PC-3 (cell line): ENCODE results near the gene SIGLECL1. TPM values are rescaled to one million over a fixed set of nuclear protein-coding genes. Genes with fewer than 3 reads are reported as not detected.

Experiments
- ATAC-seq: fragments of 200-7000 bp; cut with Tn5 transposase; 2 replicates; pipeline ENCODE4 v1.9.1; 2020; ENCODE audit warnings: mild to moderate bottlenecking, moderate library complexity
- Bru-seq: library from RNA; stranded (reverse); fragments of 400-500 nt; gene quantifications from one replicate; lab custom pipeline; 2021; lab: Mats Ljungman, UMichigan
- BruChase-seq, 2 experiments: library from RNA; stranded (reverse); fragments of 400-500 nt; gene quantifications; one replicate each; lab custom pipeline; 2021; lab: Mats Ljungman, UMichigan
- BruUV-seq: library from RNA; stranded (reverse); fragments of 400-500 nt; replicated peaks from 2 replicates; lab custom pipeline; 2021; lab: Mats Ljungman, UMichigan
- CTCF ChIA-PET: fragments of 300-600 bp; sonication (Branson Sonifier 250); formaldehyde crosslinking; loops from one replicate; lab custom pipeline; 2022; ENCODE audit warnings: antibody characterized with exemption; lab: Charles Lee
- POLR2A ChIA-PET: fragments of 300-600 bp; sonication (Branson Sonifier 250); formaldehyde crosslinking; loops from one replicate; lab custom pipeline; 2022; ENCODE audit warnings: antibody characterized with exemption; ENCODE audit not compliant: unreplicated experiment; lab: Charles Lee
- DNase-seq: peaks from one replicate; pipeline ENCODE4 v3.0.0-alpha.2; 2015
- H2AFZ ChIP-seq: fragments of 300-600 bp; sonication (generic); 2 replicates; pipeline ENCODE4 v1.6.0; 2016; ENCODE audit warnings: antibody characterized with exemption, low read length
- H3F3A ChIP-seq: fragments of 300-600 bp; sonication (generic); one replicate; pipeline ENCODE4 v1.6.0; 2017; ENCODE audit warnings: antibody characterized with exemption, low read length, control low read depth, mild to moderate bottlenecking; ENCODE audit not compliant: unreplicated experiment
- H3K27ac ChIP-seq: fragments of 300-600 bp; sonication (generic); 2 replicates; pipeline ENCODE4 v1.5.1; 2016; ENCODE audit warnings: mild to moderate bottlenecking, low read length
- H3K27me3 ChIP-seq: fragments of 300-600 bp; sonication (generic); 2 replicates; pipeline ENCODE4 v1.6.1; 2016; ENCODE audit warnings: low read length, mixed read lengths
- H3K36me3 ChIP-seq: fragments of 300-600 bp; sonication (generic); 2 replicates; pipeline ENCODE4 v1.6.1; 2016; ENCODE audit warnings: low read depth, mixed run types, low read length, mixed read lengths
- H3K4me1 ChIP-seq: fragments of 300-600 bp; sonication (generic); 2 replicates; pipeline ENCODE4 v1.5.1; 2016; ENCODE audit warnings: low read length; ENCODE audit not compliant: insufficient read depth
- H3K4me2 ChIP-seq: fragments of 300-600 bp; sonication (generic); 2 replicates; pipeline ENCODE4 v1.6.0; 2016; ENCODE audit warnings: low read length
- H3K4me3 ChIP-seq: fragments of 300-600 bp; sonication (generic); 2 replicates; pipeline ENCODE4 v1.5.1; 2016; ENCODE audit warnings: mild to moderate bottlenecking, low read length, mixed read lengths
- H3K79me2 ChIP-seq: fragments of 300-600 bp; sonication (generic); 2 replicates; pipeline ENCODE4 v1.6.1; 2017; ENCODE audit warnings: low read length, mixed read lengths
- H3K9ac ChIP-seq: fragments of 300-600 bp; sonication (generic); 2 replicates; pipeline ENCODE4 v1.6.0; 2016; ENCODE audit warnings: mild to moderate bottlenecking, low read length
- H3K9me2 ChIP-seq: fragments of 300-600 bp; sonication (generic); replicated peaks from 2 replicates; pipeline ENCODE4 v1.6.1; 2016; ENCODE audit warnings: mixed run types, low read length, mixed read lengths
- H3K9me3 ChIP-seq: fragments of 300-600 bp; sonication (generic); 2 replicates; pipeline ENCODE4 v1.6.1; 2016; ENCODE audit warnings: low read length, mixed read lengths
- H4K20me1 ChIP-seq: fragments of 300-600 bp; sonication (generic); 2 replicates; pipeline ENCODE4 v1.6.1; 2016; ENCODE audit warnings: low read length, mixed read lengths
- EZH2 ChIP-seq: fragments of 300-600 bp; sonication (generic); IDR thresholded peaks from one replicate; pipeline ENCODE4 v1.6.1; 2017; ENCODE audit warnings: antibody characterized with exemption, mild to moderate bottlenecking, low read length; ENCODE audit not compliant: unreplicated experiment
- EZH2phosphoT487 ChIP-seq: fragments of 300-600 bp; sonication (generic); IDR thresholded peaks from 2 replicates; pipeline ENCODE4 v1.6.1; 2018; ENCODE audit warnings: mild to moderate bottlenecking, antibody characterized with exemption, low read length, borderline replicate concordance
- intact Hi-C: fragments of 100-400 bp; cut with micrococcal nuclease; formaldehyde crosslinking; loops from 2 replicates; pipeline ENCODE4 v1.9.0; 2023
- long read RNA-seq: library from polyadenylated mRNA; unstranded; transcript quantifications from one replicate; pipeline ENCODE4 v2.0.0, GENCODE V29; 2021; ENCODE audit not compliant: unreplicated experiment
- total RNA-seq: library from RNA; depleted of rRNA; stranded (reverse); fragments of >200 nt; gene quantifications from 2 replicates; pipeline ENCODE4 v1.2.3, GENCODE V29; 2014; rRNA removed
- TF ChIP-seq, protein P1 (sequence below): fragments of 300-600 bp; sonication (generic); conservative IDR thresholded peaks from 2 replicates; pipeline ENCODE4 v1.5.1; 2017; ENCODE audit warnings: antibody characterized with exemption, low read depth, mild to moderate bottlenecking, low read length

Gene SIGLECL1
- total RNA-seq (not detected in 2 replicates), Bru-seq, nascent RNA (not detected), BruChase-seq, experiment 1, labeled RNA remaining after a 6-hour chase (not detected), BruChase-seq, experiment 2, labeled RNA remaining after a 2-hour chase (not detected)
- long read RNA-seq = 0 reads

- no peak for TF ChIP-seq EZH2
- no peak for TF ChIP-seq EZH2phosphoT487
- TF ChIP-seq, protein P1, sequence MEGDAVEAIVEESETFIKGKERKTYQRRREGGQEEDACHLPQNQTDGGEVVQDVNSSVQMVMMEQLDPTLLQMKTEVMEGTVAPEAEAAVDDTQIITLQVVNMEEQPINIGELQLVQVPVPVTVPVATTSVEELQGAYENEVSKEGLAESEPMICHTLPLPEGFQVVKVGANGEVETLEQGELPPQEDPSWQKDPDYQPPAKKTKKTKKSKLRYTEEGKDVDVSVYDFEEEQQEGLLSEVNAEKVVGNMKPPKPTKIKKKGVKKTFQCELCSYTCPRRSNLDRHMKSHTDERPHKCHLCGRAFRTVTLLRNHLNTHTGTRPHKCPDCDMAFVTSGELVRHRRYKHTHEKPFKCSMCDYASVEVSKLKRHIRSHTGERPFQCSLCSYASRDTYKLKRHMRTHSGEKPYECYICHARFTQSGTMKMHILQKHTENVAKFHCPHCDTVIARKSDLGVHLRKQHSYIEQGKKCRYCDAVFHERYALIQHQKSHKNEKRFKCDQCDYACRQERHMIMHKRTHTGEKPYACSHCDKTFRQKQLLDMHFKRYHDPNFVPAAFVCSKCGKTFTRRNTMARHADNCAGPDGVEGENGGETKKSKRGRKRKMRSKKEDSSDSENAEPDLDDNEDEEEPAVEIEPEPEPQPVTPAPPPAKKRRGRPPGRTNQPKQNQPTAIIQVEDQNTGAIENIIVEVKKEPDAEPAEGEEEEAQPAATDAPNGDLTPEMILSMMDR = no peak
- no TSS peak for BruUV-seq
- peaks cover 48% of the 10 kb centered on the region for H3K27me3 ChIP-seq
- no peaks in the 10 kb centered on the region for H3K36me3 ChIP-seq
- H3K4me3 ChIP-seq = no peak within 1 kb of the TSS
- no peak within 1 kb of the TSS for H3K9ac ChIP-seq
- ATAC-seq (no peak), DNase-seq (no peak)
- no peaks in the 10 kb centered on the region for H3K4me1 ChIP-seq
- H3F3A ChIP-seq = no peaks in the 10 kb centered on the region
- H4K20me1 ChIP-seq = no peaks in the 10 kb centered on the region
- H3K9me3 ChIP-seq = no peaks in the 10 kb centered on the region
- intact Hi-C loops = no loop called here
- H3K9me2 ChIP-seq = no peaks in the 10 kb centered on the region
- ChIA-PET POLR2A (no interaction called here), CTCF (no interaction called here)
- H3K4me2 ChIP-seq = no peak within 1 kb of the TSS
- no peaks in the 10 kb centered on the region for H3K79me2 ChIP-seq
- H2AFZ ChIP-seq = no peak within 1 kb of the TSS
- no peak within 1 kb of the TSS for H3K27ac ChIP-seq
Observed at GRCh38 chr19:51250786-51251467, at the start of gene SIGLECL1. Gene SIGLECL1 (plus strand): TSS chr19:51251080. CDS start chr19:51264073, 12,993 bp downstream.

DNA sequence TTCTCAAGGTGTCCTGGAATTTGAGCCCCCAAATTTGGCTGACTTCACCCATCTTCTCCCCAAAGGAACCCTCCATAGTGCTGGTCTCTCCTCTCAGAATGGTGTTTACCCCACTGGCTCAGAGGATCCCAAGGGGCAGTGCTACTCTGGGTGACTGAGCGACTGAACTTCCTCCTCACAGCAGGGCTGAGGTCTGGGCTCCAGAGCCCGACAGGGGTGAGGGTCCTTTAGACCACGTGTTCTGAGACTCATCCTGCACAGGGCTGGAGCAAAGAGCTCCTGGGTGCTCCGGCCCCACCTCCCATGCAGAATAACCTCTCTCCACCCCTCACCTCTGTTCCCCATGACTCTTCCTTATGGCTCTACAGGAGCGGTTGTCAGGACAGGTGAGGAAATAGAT lies 49.2 kb upstream of the SIGLECL1 start:
- Histone ChIP-seq H3K4me2 (no peak overlapping the region), H3K36me3 (no peaks in the 10 kb centered on the region), H3K4me3 (no peak overlapping the region), H3K27me3 (peaks cover 74% of the 10 kb centered on the region), H3K4me1 (no peaks in the 10 kb centered on the region), H2AFZ (no peak overlapping the region), H3K27ac (no peak overlapping the region), H3K79me2 (no peaks in the 10 kb centered on the region), H3K9me3 (no peaks in the 10 kb centered on the region), H3F3A (no peaks in the 10 kb centered on the region), H4K20me1 (no peaks in the 10 kb centered on the region), H3K9ac (no peak overlapping the region), H3K9me2 (no peaks in the 10 kb centered on the region)
- BruUV-seq = no TSS peak
- CTCF ChIA-PET = no interaction called here
- POLR2A ChIA-PET = no interaction called here
- DNase-seq (no peak), ATAC-seq (no peak)
- intact Hi-C loops = no loop called here
- TF ChIP-seq, protein P1 = no peak
- TF ChIP-seq EZH2phosphoT487 (no peak), EZH2 (no peak)

- no peak for TF ChIP-seq EZH2phosphoT487
- H3K4me2 ChIP-seq = no peak overlapping the region
- H3K27me3 ChIP-seq = peaks cover 72% of the 10 kb centered on the region
- no TSS peak for BruUV-seq
- H3F3A ChIP-seq = no peaks in the 10 kb centered on the region
- no peaks in the 10 kb centered on the region for H4K20me1 ChIP-seq
- intact Hi-C loops = no loop called here
- H3K79me2 ChIP-seq = no peaks in the 10 kb centered on the region
- H3K9ac ChIP-seq = no peak overlapping the region
- H3K27ac ChIP-seq = no peak overlapping the region
- H3K9me2 ChIP-seq = no peaks in the 10 kb centered on the region
- no peaks in the 10 kb centered on the region for H3K9me3 ChIP-seq
- no peaks in the 10 kb centered on the region for H3K36me3 ChIP-seq
- CTCF ChIA-PET = no interaction called here
- H2AFZ ChIP-seq = no peak overlapping the region
- ATAC-seq (no peak), DNase-seq (no peak)
- POLR2A ChIA-PET = no interaction called here
- H3K4me1 ChIP-seq = no peaks in the 10 kb centered on the region
- no peak overlapping the region for H3K4me3 ChIP-seq
Observed at GRCh38 chr19:51203916-51204315, 47.0 kb upstream of the SIGLECL1 start.
